GM18505 (cell line): ENCODE results near the gene CYP27C1.
"Not testable (repeated sequence)": the region's sequence is repeated elsewhere in the genome, so short reads cannot be mapped to it uniquely, and the experiment has no call there.

Experiments
- ATAC-seq: cut with Tn5 transposase; IDR thresholded peaks from one replicate; pipeline ENCODE4 v1.9.1; 2021; ENCODE audit not compliant: unreplicated experiment
- POLR2A ChIP-seq: IDR thresholded peaks from 4 replicates; pipeline ENCODE4 v1.6.1; 2011; ENCODE audit warnings: borderline replicate concordance; ENCODE audit not compliant: insufficient read depth, insufficient read length; ENCODE audit errors: extremely low read depth

Gene CYP27C1

GRCh38 chr2:127169066-127169660, 50.9 kb downstream of the CYP27C1 start:
- TF ChIP-seq POLR2A = no peak
- ATAC-seq = no peak

GRCh38 chr2:127166231-127166860, 53.8 kb downstream of the CYP27C1 start:
- ATAC-seq = no peak
- no peak for TF ChIP-seq POLR2A

- TF ChIP-seq POLR2A = no peak
- ATAC-seq = no peak
Measured at GRCh38 chr2:127165539-127165935, 54.6 kb downstream of the CYP27C1 start.

DNA sequence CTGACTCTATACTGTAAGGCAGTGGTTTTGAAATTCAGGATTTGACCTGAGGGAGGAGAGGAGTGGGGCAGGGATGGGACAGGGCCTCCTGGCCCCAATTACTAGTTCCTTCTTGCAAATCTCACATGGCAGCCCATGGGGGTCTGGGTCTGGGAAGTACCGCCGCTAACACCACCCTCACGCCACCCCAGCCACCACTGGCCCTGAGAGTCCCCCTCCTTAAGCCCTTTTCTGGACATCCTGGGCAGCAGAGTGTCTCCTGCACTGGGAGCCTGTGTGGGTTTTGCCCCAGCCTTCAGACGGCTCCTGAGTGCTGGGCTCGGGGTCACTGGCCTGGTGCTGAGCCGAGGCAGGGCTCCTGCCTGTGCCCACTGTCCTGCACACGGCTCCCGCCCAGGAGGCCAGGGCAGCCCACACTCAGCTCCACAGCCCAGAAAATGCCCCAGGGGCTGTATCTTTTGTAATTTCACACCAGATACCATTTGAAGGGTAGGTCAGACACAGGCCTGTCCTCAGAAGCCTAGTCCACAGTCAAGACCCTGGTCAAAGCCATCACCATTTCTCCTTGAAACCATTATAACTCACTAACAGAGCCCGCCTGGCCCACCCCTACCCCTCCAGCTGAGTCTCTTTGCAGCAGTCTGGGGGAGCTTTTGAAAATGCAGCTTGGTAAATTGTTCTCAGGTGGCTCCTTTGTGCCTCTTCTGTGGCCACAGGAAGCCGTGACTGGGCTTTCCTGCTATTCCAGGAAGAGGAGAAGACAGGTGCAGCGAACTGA, 55.1 kb downstream of the CYP27C1 start:
- no peak for ATAC-seq
- TF ChIP-seq POLR2A = no peak

- TF ChIP-seq POLR2A = no peak
- ATAC-seq = no peak
Measured at GRCh38 chr2:127163921-127164320, 56.2 kb downstream of the CYP27C1 start.

DNA sequence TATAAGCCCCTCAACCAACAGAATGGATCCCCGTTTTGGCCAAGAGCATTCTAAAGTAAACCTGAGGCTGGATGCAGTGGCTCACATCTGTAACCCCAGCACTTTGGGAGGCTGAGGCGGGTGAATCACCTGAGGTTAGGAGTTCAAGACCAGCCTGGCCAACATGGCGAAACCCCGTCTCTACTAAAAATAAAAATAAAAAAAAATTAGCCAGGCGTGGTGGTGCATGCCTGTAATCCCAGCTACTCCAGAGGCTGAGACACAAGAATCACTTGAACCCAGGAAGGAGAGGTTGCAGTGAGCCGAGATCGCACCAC, 57.1 kb downstream of the CYP27C1 start:
- not testable (repeated sequence) for ATAC-seq

- no peak for TF ChIP-seq POLR2A
- ATAC-seq = no peak
Measured at GRCh38 chr2:127162261-127163089, 57.6 kb downstream of the CYP27C1 start.

- TF ChIP-seq POLR2A = no peak
- no peak for ATAC-seq
Measured at GRCh38 chr2:127161176-127162136, 58.6 kb downstream of the CYP27C1 start.

DNA sequence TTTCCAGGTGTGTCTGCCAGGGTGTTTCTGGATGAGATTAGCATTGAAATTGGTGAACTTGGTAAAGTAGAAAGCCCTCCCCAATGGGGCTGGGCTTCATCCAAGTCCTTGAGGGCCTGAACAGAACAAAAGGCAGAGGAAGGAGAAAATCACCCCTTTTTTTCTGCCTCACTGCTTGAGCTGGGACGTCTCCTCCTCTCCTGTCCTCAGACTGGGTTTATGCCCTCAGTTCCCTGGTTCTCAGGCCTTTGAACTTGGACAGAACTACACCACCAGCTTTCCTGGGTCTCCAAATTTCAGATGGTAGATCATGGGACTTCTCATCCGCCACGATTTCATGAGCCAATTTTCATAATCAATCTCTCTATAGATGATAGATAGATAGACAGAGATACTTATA, 59.4 kb downstream of the CYP27C1 start:
- ATAC-seq = no peak

GRCh38 chr2:127159543-127159942, 60.6 kb downstream of the CYP27C1 start:
- no peak for TF ChIP-seq POLR2A
- no peak for ATAC-seq

More for the DNA sequence above, 59.4 kb downstream of the CYP27C1 start:
- TF ChIP-seq POLR2A = no peak

DNA sequence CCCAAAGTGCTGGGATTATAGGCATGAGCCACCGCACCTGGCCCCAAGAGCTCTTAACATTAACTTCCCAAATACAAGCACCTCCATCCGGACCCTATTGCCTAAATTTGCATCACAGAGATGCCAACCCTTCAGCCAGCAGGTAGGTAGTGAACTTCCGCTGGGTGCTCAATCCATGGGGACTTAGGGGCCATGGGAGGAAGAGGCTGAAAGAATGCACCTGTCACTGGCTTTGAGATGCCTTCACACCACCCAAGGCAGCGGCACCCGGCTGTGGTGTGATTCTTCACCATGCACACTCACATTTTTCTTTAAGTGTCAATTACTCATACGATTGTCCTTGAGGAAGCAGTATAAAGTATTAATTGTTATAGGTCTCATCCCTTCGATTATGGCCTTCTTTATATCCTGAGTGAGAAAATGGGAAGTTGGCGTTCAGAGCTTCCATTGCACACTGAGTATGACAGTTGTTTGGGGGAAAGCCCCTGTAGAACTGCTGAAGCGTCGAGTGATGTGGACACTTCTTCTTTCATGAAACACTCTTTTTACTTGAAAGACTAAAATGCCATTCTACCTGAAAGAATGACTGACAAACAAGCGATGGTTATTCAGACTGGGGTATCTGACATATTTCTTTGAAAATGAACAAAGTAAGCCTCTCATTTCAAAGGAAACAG, 61.3 kb downstream of the CYP27C1 start:
- peak; percentile 60 for ATAC-seq

More for the DNA sequence above, 61.3 kb downstream of the CYP27C1 start:
- no peak for TF ChIP-seq POLR2A
